H9 (cell line): Measurements from ENCODE around the gene ATP6V1B1. TPM values are rescaled to one million over a fixed set of nuclear protein-coding genes. Genes with fewer than 3 reads are reported as not detected.

ENCODE experiments used
- DNase-seq: peaks from one replicate; pipeline ENCODE4 v3.0.0-alpha.2; 2017
- H2AFZ ChIP-seq: one replicate; pipeline ENCODE4 v1.6.1; 2013; ENCODE audit warnings: mild to moderate bottlenecking, low read length, control low read depth, moderate library complexity
- H2AK5ac ChIP-seq: 2 replicates; pipeline ENCODE4 v1.6.1; 2013; ENCODE audit warnings: low read length, control low read depth, mixed read lengths; ENCODE audit not compliant: insufficient read length
- H2BK120ac ChIP-seq: one replicate; pipeline ENCODE4 v1.6.1; 2013; ENCODE audit warnings: low read depth, mild to moderate bottlenecking, low read length, control low read depth, inconsistent platforms; ENCODE audit not compliant: poor library complexity, severe bottlenecking
- H2BK12ac ChIP-seq: 2 replicates; pipeline ENCODE4 v1.6.1; 2013; ENCODE audit warnings: low read length, control low read depth, mixed read lengths, low read depth; ENCODE audit not compliant: insufficient read length
- H2BK15ac ChIP-seq: 2 replicates; pipeline ENCODE4 v1.6.1; 2013; ENCODE audit warnings: low read depth, low read length, control low read depth
- H2BK20ac ChIP-seq: one replicate; pipeline ENCODE4 v1.6.1; 2013; ENCODE audit warnings: low read depth, mild to moderate bottlenecking, low read length, control low read depth, inconsistent platforms; ENCODE audit not compliant: poor library complexity, severe bottlenecking
- H2BK5ac ChIP-seq: 2 replicates; pipeline ENCODE4 v1.6.1; 2013; ENCODE audit warnings: low read length, control low read depth, mixed read lengths; ENCODE audit not compliant: insufficient read length
- H3K14ac ChIP-seq: 2 replicates; pipeline ENCODE4 v1.6.1; 2013; ENCODE audit warnings: low read length, control low read depth; ENCODE audit not compliant: insufficient read depth
- H3K18ac ChIP-seq: 2 replicates; pipeline ENCODE4 v1.6.1; 2013; ENCODE audit warnings: low read depth, mild to moderate bottlenecking, mixed read lengths, low read length, control low read depth; ENCODE audit not compliant: insufficient read length
- H3K23ac ChIP-seq: 2 replicates; pipeline ENCODE4 v1.6.1; 2013; ENCODE audit warnings: low read length, control low read depth, mixed read lengths, low read depth; ENCODE audit not compliant: insufficient read length
- H3K23me2 ChIP-seq: 2 replicates; pipeline ENCODE4 v1.6.1; 2013; ENCODE audit warnings: low read depth, mild to moderate bottlenecking, mixed read lengths, low read length, control low read depth; ENCODE audit not compliant: insufficient read length, poor library complexity, severe bottlenecking
- H3K27ac ChIP-seq: 2 replicates; pipeline ENCODE4 v1.5.1; 2013; ENCODE audit warnings: low read length, control low read depth, mixed read lengths, low read depth; ENCODE audit not compliant: insufficient read length
- H3K27me3 ChIP-seq: 2 replicates; pipeline ENCODE4 v1.6.1; 2013; ENCODE audit warnings: low read length, control low read depth, inconsistent platforms; ENCODE audit not compliant: insufficient read depth
- H3K4ac ChIP-seq: 2 replicates; pipeline ENCODE4 v1.6.1; 2013; ENCODE audit warnings: low read depth, mild to moderate bottlenecking, control low read depth, inconsistent platforms, low read length, moderate library complexity
- H3K4me1 ChIP-seq: 2 replicates; pipeline ENCODE4 v1.6.1; 2013; ENCODE audit warnings: low read length, control low read depth, inconsistent platforms; ENCODE audit not compliant: insufficient read depth
- H3K4me2 ChIP-seq: 2 replicates; pipeline ENCODE4 v1.6.1; 2013; ENCODE audit warnings: low read length, control low read depth, mixed read lengths; ENCODE audit not compliant: insufficient read length, insufficient read depth
- H3K56ac ChIP-seq: 2 replicates; pipeline ENCODE4 v1.6.1; 2013; ENCODE audit warnings: low read depth, mild to moderate bottlenecking, mixed read lengths, low read length, control low read depth; ENCODE audit not compliant: insufficient read length
- H3K79me1 ChIP-seq: 2 replicates; pipeline ENCODE4 v1.6.1; 2013; ENCODE audit warnings: low read depth, mild to moderate bottlenecking, moderate library complexity, low read length, control low read depth, inconsistent platforms; ENCODE audit not compliant: insufficient read depth, poor library complexity, severe bottlenecking
- H3K79me2 ChIP-seq: 2 replicates; pipeline ENCODE4 v1.6.1; 2013; ENCODE audit warnings: low read length, control low read depth, inconsistent platforms; ENCODE audit not compliant: insufficient read depth
- H3K9ac ChIP-seq: 2 replicates; pipeline ENCODE4 v1.6.1; 2013; ENCODE audit warnings: low read length, control low read depth, mixed read lengths; ENCODE audit not compliant: insufficient read length; ENCODE audit errors: extremely low read depth
- H3K9me3 ChIP-seq: one replicate; pipeline ENCODE4 v1.6.1; 2013; ENCODE audit warnings: low read depth, low read length, inconsistent platforms; ENCODE audit not compliant: control insufficient read depth
- H3T11ph ChIP-seq: one replicate; pipeline ENCODE4 v1.6.1; 2013; ENCODE audit warnings: mild to moderate bottlenecking, low read length, control low read depth, inconsistent platforms
- H4K20me1 ChIP-seq: one replicate; pipeline ENCODE4 v1.6.1; 2013; ENCODE audit not compliant: control insufficient read depth, insufficient read length, insufficient read depth
- H4K5ac ChIP-seq: 2 replicates; pipeline ENCODE4 v1.6.1; 2013; ENCODE audit warnings: low read depth, mild to moderate bottlenecking, mixed read lengths, low read length, control low read depth; ENCODE audit not compliant: insufficient read length
- H4K8ac ChIP-seq: replicated peaks from 2 replicates; pipeline ENCODE4 v1.6.1; 2013; ENCODE audit warnings: low read length, control low read depth, mixed read lengths, low read depth; ENCODE audit not compliant: insufficient read length
- H4K91ac ChIP-seq: 2 replicates; pipeline ENCODE4 v1.6.1; 2013; ENCODE audit warnings: low read depth, mild to moderate bottlenecking, moderate library complexity, mixed read lengths, low read length, control low read depth; ENCODE audit not compliant: insufficient read length
- H3K27ac Mint-ChIP-seq, 3 experiments: 2 replicates in 2 of 3; 3 replicates in 1 of 3; pipeline ENCODE4 v1.8.0; 2020 to 2021; ENCODE audit warnings: mixed read lengths in 3 of 3, mild to moderate bottlenecking in 1 of 3, moderate library complexity in 1 of 3
- H3K27me3 Mint-ChIP-seq: 2 replicates; pipeline ENCODE4 v1.8.0; 2021; ENCODE audit warnings: low read depth, mild to moderate bottlenecking, moderate library complexity, mixed read lengths
- H3K36me3 Mint-ChIP-seq, 3 experiments: 2 replicates in 2 of 3; 3 replicates in 1 of 3; pipeline ENCODE4 v1.8.0; 2020 to 2021; ENCODE audit warnings: low read depth in 3 of 3, mixed read lengths in 3 of 3; ENCODE audit not compliant: insufficient read depth in 1 of 3
- H3K4me1 Mint-ChIP-seq, 2 experiments: 2 replicates each; pipeline ENCODE4 v1.8.0; 2020; ENCODE audit warnings: mixed read lengths in 2 of 2
- H3K4me3 Mint-ChIP-seq, 2 experiments: 2 replicates in 1 of 2; 3 replicates in 1 of 2; pipeline ENCODE4 v1.8.0; 2020 to 2021; ENCODE audit warnings: mild to moderate bottlenecking in 2 of 2, mixed read lengths in 2 of 2, moderate library complexity in 1 of 2
- H3K9me3 Mint-ChIP-seq, 2 experiments: 2 replicates in 1 of 2; 3 replicates in 1 of 2; pipeline ENCODE4 v1.8.0; 2020; ENCODE audit warnings: mild to moderate bottlenecking in 2 of 2, mixed read lengths in 2 of 2, moderate library complexity in 1 of 2
- CTCF ChIP-seq: fragments of 200-600 bp; sonication (generic); conservative IDR thresholded peaks from 3 replicates; pipeline ENCODE4 v1.8.0; 2021; ENCODE audit warnings: antibody characterized with exemption, mild to moderate bottlenecking
- WGBS: extraction: QIAGEN DNeasy Blood & Tissue Kit; methylation state at CpG from one replicate; pipeline ENCODE4 v1.1.7; 2013; ENCODE audit warnings: missing lambda C conversion rate, low lambda C conversion rate, mixed read lengths; ENCODE audit not compliant: insufficient read length; ENCODE audit errors: extremely low coverage; 5-methylcytosine and 5-hydroxymethylcytosine counted together
- total RNA-seq: library from RNA; stranded (reverse); gene quantifications from 2 replicates; pipeline ENCODE4 v1.2.1, GENCODE V29; 2021

The ATP6V1B1 gene
- total RNA-seq, 1 experiment from 2014 or later: not detected

DNA sequence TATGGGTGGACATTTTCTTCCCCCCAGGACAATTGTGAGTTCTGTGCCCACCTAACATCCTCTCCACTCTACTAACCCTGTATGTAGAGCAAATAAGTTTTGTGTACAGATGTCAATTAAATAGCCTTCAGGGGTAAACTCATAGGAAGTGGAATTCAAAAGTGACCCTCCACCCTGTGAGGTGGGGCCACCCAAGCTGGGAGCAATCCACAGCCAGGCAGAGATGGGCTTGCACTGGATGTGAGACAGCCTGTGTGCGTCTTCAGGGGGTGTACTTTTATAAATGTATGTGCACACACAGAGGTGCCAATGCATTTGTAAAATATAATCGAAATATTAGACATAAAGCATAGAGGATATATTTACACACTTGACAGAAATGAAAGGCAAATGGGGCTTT is 33.1 kb upstream of the ATP6V1B1 start:
- Mint-ChIP-seq H3K36me3 (no peaks in the 10 kb centered on the region; a peak in 2 of 7 replicates), H3K4me3 (peak overlapping the region in 1 of 2 experiments; percentile 20; a peak in 1 of 5 replicates), H3K27ac (no peak overlapping the region), H3K4me1 (peaks cover 29 to 61% of the 10 kb centered on the region in 2 experiments), H3K9me3 (peaks cover 0 to 3% of the 10 kb centered on the region in 2 experiments; a peak in 3 of 5 replicates), H3K27me3 (peaks cover 100% of the 10 kb centered on the region)
- TF ChIP-seq CTCF: no peak
- Histone ChIP-seq H3K79me2 (no peaks in the 10 kb centered on the region), H3K9me3 (no peaks in the 10 kb centered on the region), H3K14ac (no peak overlapping the region), H3K23me2 (peaks cover 9% of the 10 kb centered on the region), H2AK5ac (no peak overlapping the region), H3K27ac (no peak overlapping the region), H4K5ac (no peak overlapping the region), H3K4me1 (no peaks in the 10 kb centered on the region; the same call in 1 of the 2 replicates), H2BK12ac (no peak overlapping the region), H3K27me3 (peaks cover 96% of the 10 kb centered on the region), H4K91ac (no peak overlapping the region), H2BK5ac (no peak overlapping the region), H4K8ac (no peak overlapping the region), H3K9ac (no peak overlapping the region), H3K4ac (no peak overlapping the region), H3K18ac (no peak overlapping the region), H2BK120ac (no peak overlapping the region), H3T11ph (no peak overlapping the region), H2BK15ac (no peak overlapping the region), H4K20me1 (no peaks in the 10 kb centered on the region), H3K23ac (no peak overlapping the region), H2AFZ (no peak overlapping the region), H3K56ac (no peak overlapping the region), H3K79me1 (no peaks in the 10 kb centered on the region), H3K4me2 (no peak overlapping the region), H2BK20ac (no peak overlapping the region)
- WGBS: no CpG with 5 or more reads among the region's 2 CpGs
- DNase-seq: no peak
